ENCODE data around the gene CELSR1.

The CELSR1 gene

DNA sequence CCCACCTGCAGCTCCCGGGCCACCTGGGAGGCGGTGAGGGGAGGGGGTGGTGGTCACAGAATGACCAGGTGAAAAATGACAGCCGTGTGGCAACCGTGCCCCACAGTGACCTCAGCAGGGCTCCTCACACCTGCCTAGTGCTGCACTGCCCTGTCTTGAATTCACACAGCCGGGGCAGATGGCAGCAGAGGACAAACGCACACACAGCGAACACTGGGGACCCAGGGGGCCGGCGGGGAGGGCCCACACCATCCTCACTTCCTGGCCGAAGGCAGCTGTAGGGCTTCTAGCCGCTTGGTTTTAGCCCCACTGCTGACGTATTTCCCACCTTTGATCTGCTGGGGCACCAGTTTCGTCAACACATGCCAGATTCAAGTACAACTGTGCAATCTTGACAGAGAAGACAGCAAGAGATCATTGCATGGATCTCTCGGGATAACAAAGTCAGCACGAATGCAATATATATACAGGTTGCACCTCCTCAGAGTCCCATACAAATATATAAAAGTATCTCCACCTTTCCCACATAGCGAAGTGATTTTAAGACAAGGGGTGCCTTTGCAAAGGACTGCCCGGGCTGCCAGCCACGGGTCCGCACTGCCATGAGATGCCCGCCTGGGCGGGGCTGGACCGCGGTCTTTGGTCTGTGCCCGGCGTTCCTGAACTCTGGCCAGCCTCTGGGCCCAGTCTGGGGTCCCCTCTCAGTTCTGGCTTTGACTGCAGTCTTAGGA, 175.1 kb downstream of the CELSR1 start:
- in situ Hi-C loops (cut with MboI; ENCODE audit: low sequenced_read_pairs, unreplicated experiment), result no loop called here
- TF ChIP-seq CTCF (IDR thresholded peaks at IDR 0.05; ENCODE audit: borderline replicate concordance, control extremely low read depth, extremely low read depth, insufficient read depth, missing control alignments), result no peak
- no peak for DNase-seq (ENCODE audit: low spot score)

GRCh38 chr22:46361826-46362202, 175.6 kb downstream of the CELSR1 start:
- in situ Hi-C loops (cut with MboI; ENCODE audit: low sequenced_read_pairs, unreplicated experiment), result no loop called here
- no peak for DNase-seq (ENCODE audit: low spot score)
- no peak for TF ChIP-seq CTCF (IDR thresholded peaks at IDR 0.05; ENCODE audit: borderline replicate concordance, control extremely low read depth, extremely low read depth, insufficient read depth, missing control alignments)

DNA sequence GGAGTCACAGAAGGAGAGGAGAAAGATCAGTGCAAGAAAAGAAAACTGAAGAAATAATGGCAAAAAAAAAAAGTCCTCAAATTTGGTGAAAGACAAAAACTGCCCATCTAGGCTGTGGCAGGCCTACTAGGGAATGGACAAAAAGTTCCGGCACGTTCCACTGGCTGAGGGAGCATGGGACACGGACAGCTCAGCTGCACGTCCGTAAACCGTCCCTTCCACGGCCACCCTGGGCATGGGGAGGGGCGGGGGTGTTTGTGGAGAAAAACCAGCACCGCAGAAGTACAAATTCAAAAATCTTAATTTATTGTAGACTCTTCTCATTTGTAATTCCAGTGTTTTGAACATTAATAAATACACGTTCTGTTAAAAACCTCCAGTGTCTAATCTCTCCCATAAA, 176.5 kb downstream of the CELSR1 start:
- DNase-seq (ENCODE audit: low spot score), result no peak
- in situ Hi-C loops (cut with MboI; ENCODE audit: low sequenced_read_pairs, unreplicated experiment), result no loop called here
- TF ChIP-seq CTCF (IDR thresholded peaks at IDR 0.05; ENCODE audit: borderline replicate concordance, control extremely low read depth, extremely low read depth, insufficient read depth, missing control alignments), result no peak

- no peak for TF ChIP-seq CTCF (IDR thresholded peaks at IDR 0.05; ENCODE audit: borderline replicate concordance, control extremely low read depth, extremely low read depth, insufficient read depth, missing control alignments)
- in situ Hi-C loops (cut with MboI; ENCODE audit: low sequenced_read_pairs, unreplicated experiment), result no loop called here
- no peak for DNase-seq (ENCODE audit: low spot score)
Observed at GRCh38 chr22:46360097-46360496, 177.3 kb downstream of the CELSR1 start.

GRCh38 chr22:46359362-46359761, 178.1 kb downstream of the CELSR1 start:
- in situ Hi-C loops (cut with MboI; ENCODE audit: low sequenced_read_pairs, unreplicated experiment), result loop anchor here (5.0 kb wide), 1 partner anchor 183 kb away; no protein-coding TSS in a partner anchor
- no peak for DNase-seq (ENCODE audit: low spot score)
- TF ChIP-seq CTCF (IDR thresholded peaks at IDR 0.05; ENCODE audit: borderline replicate concordance, control extremely low read depth, extremely low read depth, insufficient read depth, missing control alignments), result no peak

GRCh38 chr22:46358766-46359165, 178.7 kb downstream of the CELSR1 start:
- DNase-seq (ENCODE audit: low spot score), result no peak
- TF ChIP-seq CTCF (IDR thresholded peaks at IDR 0.05; ENCODE audit: borderline replicate concordance, control extremely low read depth, extremely low read depth, insufficient read depth, missing control alignments), result no peak
- in situ Hi-C loops (cut with MboI; ENCODE audit: low sequenced_read_pairs, unreplicated experiment), result loop anchor here (5.0 kb wide), 1 partner anchor 184 kb away; no protein-coding TSS in a partner anchor
